H1 (cell line): Measurements from ENCODE around the gene WDR37. TPM values are rescaled to one million over a fixed set of nuclear protein-coding genes. Genes with fewer than 3 reads are reported as not detected.

Source experiments
- ATF3 ChIP-seq: IDR thresholded peaks from 2 replicates; pipeline ENCODE4 v1.6.1; 2011; ENCODE audit warnings: low read depth, mild to moderate bottlenecking, low read length; ENCODE audit not compliant: insufficient read depth
- EZH2 ChIP-seq: fragments of 200-600 bp; sonication (generic); IDR thresholded peaks from 2 replicates; pipeline ENCODE4 v1.7.1; 2012; ENCODE audit warnings: low read depth, mild to moderate bottlenecking, moderate library complexity, low read length, inconsistent platforms; ENCODE audit not compliant: severe bottlenecking
- HDAC2 ChIP-seq, 2 experiments: fragments of 300-600 bp in 1 of 2; sonication (generic) in 1 of 2; IDR thresholded peaks; 2 replicates each; pipeline ENCODE4 v1.6.1; 2011 to 2012; ENCODE audit warnings: low read depth in 2 of 2, low read length in 2 of 2, mild to moderate bottlenecking in 2 of 2, moderate library complexity in 2 of 2, borderline replicate concordance in 1 of 2, inconsistent platforms in 1 of 2
- JUND ChIP-seq: IDR thresholded peaks from 2 replicates; pipeline ENCODE4 v1.6.1; 2011; ENCODE audit warnings: mild to moderate bottlenecking, improper control_type of control experiment, low read length
- SIX5 ChIP-seq: IDR thresholded peaks from 2 replicates; pipeline ENCODE4 v1.6.1; 2011; ENCODE audit warnings: mild to moderate bottlenecking, low read depth, low read length
- TEAD4 ChIP-seq: IDR thresholded peaks from 2 replicates; pipeline ENCODE4 v1.6.1; 2012; ENCODE audit warnings: low read depth, low read length, inconsistent platforms, mixed read lengths
- polyA plus RNA-seq, 7 experiments: library from polyadenylated mRNA; depleted of rRNA in 3 of 7; stranded (reverse) in 5 of 7; unstranded in 2 of 7; fragments of >200 nt in 5 of 7; fragments of 200-250 nt in 2 of 7; gene quantifications; 1 replicate in 5 of 7; 2 replicates in 1 of 7; 4 replicates in 1 of 7; pipeline versions ENCODE4 v1.2.1 to v1.2.3, GENCODE V29; 2011 to 2013; ENCODE audit warnings: missing spikeins in 2 of 7, mixed read lengths in 2 of 7
- total RNA-seq: library from RNA; stranded (reverse); fragmentation: NEBNext Ultra II Directional; extraction: Animal tissue kit (Norgen Biotek cat#: 25700); gene quantifications from 2 replicates; pipeline ENCODE4 v1.2.1, GENCODE V29; 2021

WDR37 gene
- total and polyA plus RNA-seq, 2 of the 8 experiments (the other 6 are each of a cell fraction or from before 2014, with no cell fraction given), result 9.6 to 12.0 TPM

DNA sequence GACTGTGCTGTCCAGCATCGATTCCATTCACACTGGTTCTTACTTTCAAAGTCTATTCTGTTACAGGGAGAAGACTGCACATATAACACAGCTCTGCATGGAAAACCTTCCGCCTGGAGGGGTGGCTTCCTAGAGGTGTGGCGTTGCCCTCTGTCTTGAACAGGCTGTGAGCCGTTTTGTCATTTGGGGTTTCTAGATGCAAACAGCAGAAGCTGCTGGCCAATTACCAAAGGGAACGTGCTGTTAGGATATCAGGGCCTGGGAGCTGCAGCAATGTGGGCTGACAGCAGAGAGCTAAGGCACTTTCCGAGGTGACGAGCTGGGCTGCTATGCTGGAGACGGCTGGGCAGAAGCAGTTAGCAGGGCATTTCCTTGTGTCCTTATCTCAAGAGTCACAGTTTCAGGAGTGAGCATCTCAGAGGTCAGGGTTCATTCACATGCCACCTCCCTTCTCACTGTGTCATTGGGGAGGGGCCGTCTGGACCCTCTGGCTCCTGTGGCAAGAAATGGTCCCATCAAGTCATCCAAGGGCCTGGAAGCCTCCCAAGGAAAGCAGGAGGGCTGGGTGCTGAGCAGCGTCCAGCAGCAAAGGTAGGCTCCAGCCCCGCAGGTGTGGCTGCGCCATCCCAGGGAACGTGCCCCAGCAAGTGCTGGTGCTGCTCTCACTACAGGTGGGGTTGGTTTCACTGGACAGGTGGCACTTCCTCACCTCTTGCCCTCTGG, 106.5 kb downstream of the WDR37 start (continued):
- TF ChIP-seq ATF3, result no peak
- TF ChIP-seq JUND, result no peak
- TF ChIP-seq TEAD4, result no peak
- TF ChIP-seq HDAC2 (IDR thresholded peaks at IDR 0.05; ENCODE audit: borderline replicate concordance in 1 of 2, low read depth in 2 of 2, low read length in 2 of 2), result no peak
- TF ChIP-seq SIX5, result no peak
- no peak for TF ChIP-seq EZH2
- TF ChIP-seq, all 59 proteins: peak for 0
